BLaER1 treated with 17β-estradiol and CSF1 and Interleukin-3, amounts not matched to agents 10 nM and 100 nM (cell line): ENCODE results near the gene SMARCB1.
A peak's percentile ranks its signal among the peaks of the same experiment; 100 is the strongest.
"Not testable (repeated sequence)": the region's sequence is repeated elsewhere in the genome, so short reads cannot be mapped to it uniquely, and the experiment has no call there.

Experiments
- H3K27ac ChIP-seq, 11 experiments: shearing (Covaris generic); formaldehyde crosslinking; 2 replicates each; pipeline ENCODE4 v1.8.1; 2022
- H3K27me3 ChIP-seq, 11 experiments: shearing (Covaris generic); formaldehyde crosslinking; 2 replicates each; pipeline ENCODE4 v1.8.1; 2022
- H3K36me3 ChIP-seq, 11 experiments: shearing (Covaris generic); formaldehyde crosslinking; 2 replicates each; pipeline ENCODE4 v1.8.1; 2022
- H3K4me1 ChIP-seq, 10 experiments: shearing (Covaris generic); formaldehyde crosslinking; 2 replicates each; pipeline ENCODE4 v1.8.1; 2022
- H3K4me2 ChIP-seq, 11 experiments: shearing (Covaris generic); formaldehyde crosslinking; 2 replicates each; pipeline ENCODE4 v1.8.1; 2022
- H3K4me3 ChIP-seq, 10 experiments: shearing (Covaris generic); formaldehyde crosslinking; 2 replicates each; pipeline ENCODE4 v1.8.1; 2022
- H3K9ac ChIP-seq, 11 experiments: shearing (Covaris generic); formaldehyde crosslinking; 2 replicates each; pipeline ENCODE4 v1.8.1; 2022
- H3K9me3 ChIP-seq, 11 experiments: shearing (Covaris generic); formaldehyde crosslinking; replicated peaks in 1 of 11; 2 replicates each; pipeline ENCODE4 v1.8.1; 2022
- H4K20me1 ChIP-seq, 11 experiments: shearing (Covaris generic); formaldehyde crosslinking; 2 replicates each; pipeline ENCODE4 v1.8.1; 2022
- Cebpa-rat ChIP-seq, 11 experiments: shearing (Covaris generic); IDR thresholded peaks; 2 replicates each; pipeline ENCODE4 v1.8.1; 2022

SMARCB1 gene

GRCh38 chr22:23857606-23858483 is 71.1 kb downstream of the SMARCB1 start, which contains the start of gene SLC2A11:
SLC2A11 (plus strand) TSS chr22:23857875; CDS start chr22:23858000, 125 bp downstream.
- no peaks in the 10 kb centered on the region for H3K9me3 ChIP-seq
- peak within 1 kb of the TSS; percentile 95 to 100 (median 99) for H3K4me2 ChIP-seq

GRCh38 chr22:23858484-23858815 is 71.7 kb downstream of the SMARCB1 start:
- TF ChIP-seq Cebpa-rat (IDR thresholded peaks at IDR 0.05) = no peak
- Histone ChIP-seq H3K9me3 (no peaks in the 10 kb centered on the region), H4K20me1 (no peaks in the 10 kb centered on the region), H3K4me2 (peak overlapping the region; percentile 95 to 100 (median 98)), H3K27me3 (no peaks in the 10 kb centered on the region), H3K36me3 (peaks cover 0 to 7% (median 0%) of the 10 kb centered on the region in 11 experiments; a peak in 4 of 22 replicates), H3K4me3 (peak overlapping the region; percentile 60 to 83 (median 70)), H3K27ac (peak overlapping the region in 4 of 11 experiments; percentile 75 to 89 (median 84); a peak in 6 of 22 replicates), H3K4me1 (peaks cover 22 to 34% (median 26%) of the 10 kb centered on the region in 10 experiments), H3K9ac (peak overlapping the region; percentile 57 to 89 (median 84); a peak in 21 of 22 replicates)

More at GRCh38 chr22:23857606-23858483, 71.1 kb downstream of the SMARCB1 start, which contains the start of gene SLC2A11:
- H3K36me3 ChIP-seq = peaks cover 0 to under 1% (median 0%) of the 10 kb centered on the region in 11 experiments; a peak in 3 of 22 replicates
- H3K27me3 ChIP-seq = no peaks in the 10 kb centered on the region
- peak within 1 kb of the TSS; percentile 53 to 89 (median 84); a peak in 21 of 22 replicates for H3K27ac ChIP-seq
- TF ChIP-seq Cebpa-rat (IDR thresholded peaks at IDR 0.05) = no peak
- H3K9ac ChIP-seq = peak within 1 kb of the TSS; percentile 76 to 89 (median 84)
- H3K4me1 ChIP-seq = peaks cover 24 to 34% (median 27%) of the 10 kb centered on the region in 10 experiments
- peak within 1 kb of the TSS; percentile 60 to 83 (median 70) for H3K4me3 ChIP-seq
- no peaks in the 10 kb centered on the region for H4K20me1 ChIP-seq

- H3K4me1 ChIP-seq = peaks cover 21 to 34% (median 26%) of the 10 kb centered on the region in 10 experiments
- H3K9me3 ChIP-seq = no peaks in the 10 kb centered on the region
- no peak for TF ChIP-seq Cebpa-rat (IDR thresholded peaks at IDR 0.05)
- H3K4me2 ChIP-seq = peak overlapping the region; percentile 95 to 100 (median 98)
- H3K27ac ChIP-seq = peak overlapping the region in 1 of 11 experiments; percentile 13; a peak in 2 of 22 replicates
- no peaks in the 10 kb centered on the region for H4K20me1 ChIP-seq
- peak overlapping the region in 7 of 11 experiments; percentile 1 to 89 (median 76); a peak in 10 of 22 replicates for H3K9ac ChIP-seq
- no peak overlapping the region for H3K4me3 ChIP-seq
- H3K36me3 ChIP-seq = peaks cover 0 to 12% (median 0%) of the 10 kb centered on the region in 11 experiments; a peak in 4 of 22 replicates
- H3K27me3 ChIP-seq = no peaks in the 10 kb centered on the region
These were observed 72.4 kb downstream of the SMARCB1 start for GRCh38 chr22:23859201-23859600.

- Histone ChIP-seq H3K36me3 (peaks cover 0 to 12% (median 0%) of the 10 kb centered on the region in 11 experiments; a peak in 4 of 22 replicates), H3K4me1 (peaks cover 21 to 34% (median 26%) of the 10 kb centered on the region in 10 experiments), H3K4me2 (peak overlapping the region in 1 of 11 experiments; percentile 12; a peak in 4 of 22 replicates)
- not testable (repeated sequence) for H3K9ac ChIP-seq, H4K20me1 ChIP-seq, H3K9me3 ChIP-seq, H3K27me3 ChIP-seq, H3K27ac ChIP-seq, H3K4me3 ChIP-seq
- TF ChIP-seq Cebpa-rat (IDR thresholded peaks at IDR 0.05) = peak in 5 of 11 experiments; percentile 14 to 60 (median 27); a peak in 5 of 22 replicates
These were observed 73.4 kb downstream of the SMARCB1 start for GRCh38 chr22:23860187-23860586.

GRCh38 chr22:23862103-23862502 is 75.3 kb downstream of the SMARCB1 start:
- TF ChIP-seq Cebpa-rat (IDR thresholded peaks at IDR 0.05) = no peak
- Histone ChIP-seq H3K9ac (no peak overlapping the region), H3K4me2 (no peak overlapping the region), H3K27me3 (no peaks in the 10 kb centered on the region), H3K4me3 (no peak overlapping the region), H3K9me3 (no peaks in the 10 kb centered on the region), H4K20me1 (no peaks in the 10 kb centered on the region), H3K36me3 (peaks cover 0 to 20% (median under 1%) of the 10 kb centered on the region in 11 experiments; a peak in 7 of 22 replicates), H3K27ac (no peak overlapping the region), H3K4me1 (peaks cover 13 to 25% (median 18%) of the 10 kb centered on the region in 10 experiments; a peak in 19 of 20 replicates)

GRCh38 chr22:23864499-23865154 is 77.9 kb downstream of the SMARCB1 start:
- H3K36me3 ChIP-seq = peaks cover 14 to 45% (median 24%) of the 10 kb centered on the region in 11 experiments; a peak in 20 of 22 replicates
- not testable (repeated sequence) for H3K4me3 ChIP-seq

GRCh38 chr22:23868580-23868979 is 81.8 kb downstream of the SMARCB1 start:
- H3K9me3 ChIP-seq = no peaks in the 10 kb centered on the region

More at GRCh38 chr22:23864499-23865154, 77.9 kb downstream of the SMARCB1 start:
- not testable (repeated sequence) for H3K9me3 ChIP-seq, H3K4me1 ChIP-seq, H3K9ac ChIP-seq, H3K4me2 ChIP-seq, H4K20me1 ChIP-seq, H3K27me3 ChIP-seq, H3K27ac ChIP-seq

GRCh38 chr22:23874871-23875270 is 88.1 kb downstream of the SMARCB1 start:
- Histone ChIP-seq H3K36me3 (peaks cover 15 to 46% (median 39%) of the 10 kb centered on the region in 11 experiments; a peak in 21 of 22 replicates), H3K9me3 (peaks cover 0 to 8% (median 5%) of the 10 kb centered on the region in 11 experiments; a peak in 10 of 22 replicates), H4K20me1 (no peaks in the 10 kb centered on the region), H3K4me3 (peak overlapping the region in 2 of 10 experiments; percentile 8 to 12; a peak in 1 of 20 replicates), H3K4me1 (peaks cover 7 to 33% (median 19%) of the 10 kb centered on the region in 10 experiments; a peak in 19 of 20 replicates), H3K9ac (peak overlapping the region in 3 of 11 experiments; percentile 1 to 33 (median 7); a peak in 3 of 22 replicates), H3K27me3 (no peaks in the 10 kb centered on the region), H3K4me2 (peak overlapping the region; percentile 8 to 87 (median 74); a peak in 20 of 22 replicates), H3K27ac (peak overlapping the region in 7 of 11 experiments; percentile 13 to 55 (median 46); a peak in 11 of 22 replicates)
- no peak for TF ChIP-seq Cebpa-rat (IDR thresholded peaks at IDR 0.05)

More at GRCh38 chr22:23868580-23868979, 81.8 kb downstream of the SMARCB1 start:
- Histone ChIP-seq H3K36me3 (peaks cover 21 to 45% (median 31%) of the 10 kb centered on the region in 11 experiments; a peak in 20 of 22 replicates), H3K4me3 (no peak overlapping the region), H3K27ac (no peak overlapping the region), H3K4me1 (peaks cover 0 to 2% (median 0%) of the 10 kb centered on the region in 10 experiments; a peak in 1 of 20 replicates), H3K4me2 (no peak overlapping the region), H4K20me1 (no peaks in the 10 kb centered on the region), H3K27me3 (no peaks in the 10 kb centered on the region), H3K9ac (no peak overlapping the region)
- no peak for TF ChIP-seq Cebpa-rat (IDR thresholded peaks at IDR 0.05)
